Heart left ventricle (tissue), 16 donors: ENCODE data around the gene OS9. TPM values are rescaled to one million over a fixed set of nuclear protein-coding genes. Genes with fewer than 3 reads are reported as not detected.
"Not testable (repeated sequence)": the region's sequence is repeated elsewhere in the genome, so short reads cannot be mapped to it uniquely, and the experiment has no call there.

Source experiments
- ATAC-seq, 4 donors: fragments of 200-7000 bp; cut with Tn5 transposase; one replicate each; pipeline ENCODE4 v1.9.1; 2020 to 2022; ENCODE audit warnings: moderate library complexity in 4 of 4, mild to moderate bottlenecking in 3 of 4, moderate number of reproducible peaks in 1 of 4
- DNase-seq, 5 donors: peaks; one replicate each; pipeline ENCODE4 v3.0.0-alpha.2; 2020
- H3K27ac ChIP-seq, 12 donors: fragments of 200-600 bp; sonication (generic) in 4 of 12; one replicate each; pipeline versions ENCODE4 v1.5.0 to v1.8.0; 2016 to 2022; ENCODE audit warnings: mild to moderate bottlenecking in 2 of 12
- H3K27me3 ChIP-seq, 9 donors: fragments of 200-600 bp; sonication (generic) in 2 of 9; one replicate each; pipeline versions ENCODE4 v1.5.1 to v1.8.0; 2016 to 2022; ENCODE audit warnings: mild to moderate bottlenecking in 3 of 9
- H3K36me3 ChIP-seq, 9 donors: fragments of 200-600 bp; sonication (generic) in 2 of 9; one replicate each; pipeline versions ENCODE4 v1.5.0 to v1.8.0; 2018 to 2022; ENCODE audit warnings: mild to moderate bottlenecking in 2 of 9
- H3K4me1 ChIP-seq, 12 donors: fragments of 200-600 bp; sonication (generic) in 4 of 12; one replicate each; pipeline versions ENCODE4 v1.5.0 to v1.8.0; 2016 to 2022; ENCODE audit warnings: mild to moderate bottlenecking in 3 of 12
- H3K4me3 ChIP-seq, 12 donors: fragments of 200-600 bp; sonication (generic) in 4 of 12; one replicate each; pipeline versions ENCODE4 v1.5.0 to v1.8.0; 2017 to 2022; ENCODE audit warnings: mild to moderate bottlenecking in 9 of 12, moderate library complexity in 4 of 12
- H3K9me3 ChIP-seq, 12 donors: fragments of 200-600 bp; sonication (generic) in 4 of 12; one replicate each; pipeline versions ENCODE4 v1.5.0 to v1.8.0; 2016 to 2022; ENCODE audit warnings: mild to moderate bottlenecking in 1 of 12
- CTCF ChIP-seq, 12 donors: fragments of 200-600 bp; sonication (generic) in 4 of 12; IDR thresholded peaks; one replicate each; pipeline versions ENCODE4 v1.5.0 to v1.8.0; 2018 to 2022; ENCODE audit warnings: antibody characterized with exemption in 12 of 12, mild to moderate bottlenecking in 5 of 12
- POLR2A ChIP-seq, 2 donors: fragments of 450-650 bp; IDR thresholded peaks; one replicate each; pipeline ENCODE4 v1.6.1; 2017; ENCODE audit warnings: antibody characterized with exemption in 2 of 2, mild to moderate bottlenecking in 2 of 2, moderate library complexity in 2 of 2
- WGBS, 4 donors: extraction: QIAGEN DNeasy Blood & Tissue Kit in 2 of 4; methylation state at CpG; one replicate each; pipeline versions ENCODE4 v1.1.5 to v1.1.7; 2013 to 2018; 5-methylcytosine and 5-hydroxymethylcytosine counted together
- intact Hi-C, 10 donors: fragments of 100-400 bp; cut with DNase I; formaldehyde crosslinking; loops; one replicate each; pipeline versions ENCODE4 v1.11.1 to v1.14.2; 2022
- polyA plus RNA-seq, 2 donors: library from polyadenylated mRNA; stranded (reverse); fragments of 200-250 nt; gene quantifications; one replicate each; pipeline ENCODE4 v1.2.3, GENCODE V29; 2013
- total RNA-seq, 9 donors: library from RNA; depleted of rRNA in 2 of 9; stranded (reverse); fragments of >200 nt in 2 of 9; fragmentation: NEBNext Ultra II Directional in 3 of 9; extraction: Animal tissue kit (Norgen Biotek cat#: 25700) in 3 of 9; gene quantifications; one replicate each; pipeline versions ENCODE4 v1.1.0 to v1.2.4, GENCODE V29; 2016 to 2023
- donor health status: ischemic (EF 13 %, LVEDD 7.1; RV severe dilation, severe dysfunction).
- donor health status: healthy with polysubstance abuse.
- donor health status: DM: no; HTN: yes; CAD: no.
- donor health status: DM: no; HTN: no; CAD: no.
- donor health status: ischemic (EF 25% LVEDD 6.9; RV normal size, moderate dysfunction).
- donor health status: ischemic (EF 25% LVEDD 5.7; RV mildly dilated, moderate dysfunction).
- donor health status: healthy.
- donor health status: DM: yes; HTN: yes; CAD: no.
- donor health status: ischemic (EF 35%, LVEDD 5.7; RV mildly dilated, moderate dysfunction).
- donor health status: nonischemic (EF 11% LVEDD 7.7; RV severe dilation, severe dysfunction).
- donor health status: DM: yes; HTN: yes; CAD: no.
- donor health status: PGD.
- donor health status: ischemic (EF 29% LVEDD 5.4; RV normal size, mild dysfunction).
- donor health status: nonischemic (EF 23%, LVEDD 6.1; RV moderate dilation, normal function).

The OS9 gene
- total and polyA plus RNA-seq, 11 donors = 89.4 to 196 (median 130) TPM

- TF ChIP-seq POLR2A (IDR thresholded peaks at IDR 0.05) (no peak), CTCF (IDR thresholded peaks at IDR 0.05) (no peak)
- Histone ChIP-seq H3K27ac (no peak overlapping the region), H3K27me3 (no peaks in the 10 kb centered on the region), H3K9me3 (no peaks in the 10 kb centered on the region), H3K4me3 (no peak overlapping the region), H3K36me3 (no peaks in the 10 kb centered on the region), H3K4me1 (no peaks in the 10 kb centered on the region)
- no peak for ATAC-seq
- no peak for DNase-seq
- intact Hi-C loops = no loop called here
- WGBS, 4 donors = 74 to 80% (median 77%) methylated on average over 5 of the region's 5 CpGs
These were observed 27.0 kb upstream of the OS9 start for GRCh38 chr12:57666897-57667296.

- H3K36me3 ChIP-seq, ATAC-seq, H3K4me1 ChIP-seq, H3K9me3 ChIP-seq, H3K27ac ChIP-seq, intact Hi-C loops, H3K4me3 ChIP-seq, H3K27me3 ChIP-seq, DNase-seq: not testable (repeated sequence)
- 83 to 89% (median 84%) methylated on average over 10 of the region's 10 CpGs for WGBS, 4 donors
These were observed 24.2 kb upstream of the OS9 start for GRCh38 chr12:57669691-57670090.

GRCh38 chr12:57671811-57672210 is 22.1 kb upstream of the OS9 start:
- ATAC-seq, H3K4me1 ChIP-seq, H3K27me3 ChIP-seq, H3K4me3 ChIP-seq, H3K36me3 ChIP-seq, H3K27ac ChIP-seq, DNase-seq, intact Hi-C loops, H3K9me3 ChIP-seq: not testable (repeated sequence)
- WGBS, 4 donors = 82 to 87% (median 85%) methylated on average over 3 of the region's 3 CpGs

GRCh38 chr12:57672801-57673200 is 21.1 kb upstream of the OS9 start:
- no peak overlapping the region for H3K27ac ChIP-seq
- H3K4me1 ChIP-seq = no peaks in the 10 kb centered on the region
- no peak overlapping the region for H3K4me3 ChIP-seq
- intact Hi-C loops = no loop called here
- TF ChIP-seq POLR2A (IDR thresholded peaks at IDR 0.05) = no peak
- TF ChIP-seq CTCF (IDR thresholded peaks at IDR 0.05) = no peak
- ATAC-seq (no peak), DNase-seq (no peak)
- 75 to 80% (median 77%) methylated on average over 6 of the region's 6 CpGs for WGBS, 4 donors
- H3K27me3 ChIP-seq = no peaks in the 10 kb centered on the region
- no peaks in the 10 kb centered on the region for H3K9me3 ChIP-seq
- H3K36me3 ChIP-seq = no peaks in the 10 kb centered on the region

GRCh38 chr12:57674691-57675090 is 19.2 kb upstream of the OS9 start:
- intact Hi-C loops = no loop called here
- no peak overlapping the region for H3K4me3 ChIP-seq
- no peak overlapping the region for H3K27ac ChIP-seq
- TF ChIP-seq POLR2A (IDR thresholded peaks at IDR 0.05) (no peak), CTCF (IDR thresholded peaks at IDR 0.05) (no peak)
- no peaks in the 10 kb centered on the region for H3K27me3 ChIP-seq
- ATAC-seq = no peak
- 87 to 94% (median 90%) methylated on average over 20 to 29 of the region's 29 CpGs for WGBS, 4 donors
- H3K36me3 ChIP-seq = no peaks in the 10 kb centered on the region
- no peaks in the 10 kb centered on the region for H3K9me3 ChIP-seq
- no peaks in the 10 kb centered on the region for H3K4me1 ChIP-seq
- DNase-seq = no peak

GRCh38 chr12:57677947-57678346 is 16.0 kb upstream of the OS9 start:
- ATAC-seq = not testable (repeated sequence)

More at GRCh38 chr12:57677947-57678346, 16.0 kb upstream of the OS9 start:
- DNase-seq, H3K4me3 ChIP-seq, H3K36me3 ChIP-seq, H3K4me1 ChIP-seq, H3K27me3 ChIP-seq, H3K27ac ChIP-seq, intact Hi-C loops: not testable (repeated sequence)
- H3K9me3 ChIP-seq = peaks cover 0 to 16% (median 3%) of the 10 kb centered on the region in 12 donors
- WGBS, 4 donors = 89 to 95% (median 93%) methylated on average over 9 of the region's 9 CpGs
